ENCODE results near the gene PTGDR.

- TF ChIP-seq CTCF (IDR thresholded peaks at IDR 0.05) = no peak
- no peak for TF ChIP-seq POLR2A (IDR thresholded peaks at IDR 0.05)
Observed at GRCh38 chr14:52266179-52266578, 1.3 kb upstream of the PTGDR start.
